KMS-11 (cell line): ENCODE measurements around the gene SCARB1.

Source experiments
- H2AFZ ChIP-seq: fragments of 200-600 bp; sonication (generic); 2 replicates; pipeline ENCODE4 v1.6.1; 2016; ENCODE audit warnings: antibody characterized with exemption, mixed run types, low read depth
- H3K27ac ChIP-seq: fragments of 200-600 bp; sonication (generic); 2 replicates; pipeline ENCODE4 v1.6.1; 2016; ENCODE audit warnings: mild to moderate bottlenecking, mixed run types
- H3K27me3 ChIP-seq: fragments of 200-600 bp; sonication (generic); 2 replicates; pipeline ENCODE4 v1.6.1; 2017; ENCODE audit warnings: mild to moderate bottlenecking, low read depth, mixed run types, moderate library complexity; ENCODE audit not compliant: insufficient read depth
- H3K36me3 ChIP-seq: fragments of 200-600 bp; sonication (generic); 2 replicates; pipeline ENCODE4 v1.6.1; 2017; ENCODE audit warnings: mild to moderate bottlenecking, mixed run types; ENCODE audit not compliant: insufficient read depth
- H3K4me1 ChIP-seq: fragments of 200-600 bp; sonication (generic); 2 replicates; pipeline ENCODE4 v1.6.1; 2016; ENCODE audit warnings: mild to moderate bottlenecking, low read depth, mixed run types; ENCODE audit not compliant: poor library complexity, severe bottlenecking
- H3K4me2 ChIP-seq: fragments of 200-600 bp; sonication (generic); 2 replicates; pipeline ENCODE4 v1.7.0; 2016; ENCODE audit warnings: mild to moderate bottlenecking, mixed run types
- H3K4me3 ChIP-seq: fragments of 200-600 bp; sonication (generic); IDR thresholded peaks from 2 replicates; pipeline ENCODE4 v1.6.1; 2017; ENCODE audit warnings: low read depth, low read length, mixed read lengths; ENCODE audit not compliant: insufficient read depth
- H3K79me2 ChIP-seq: fragments of 200-600 bp; sonication (generic); 2 replicates; pipeline ENCODE4 v1.6.1; 2016; ENCODE audit warnings: low read depth, mixed run types; ENCODE audit not compliant: insufficient read depth
- H3K9ac ChIP-seq: fragments of 200-600 bp; sonication (generic); 2 replicates; pipeline ENCODE4 v1.6.1; 2016; ENCODE audit warnings: mild to moderate bottlenecking, mixed run types
- H4K20me1 ChIP-seq: fragments of 200-600 bp; sonication (generic); 2 replicates; pipeline ENCODE4 v1.6.1; 2016; ENCODE audit warnings: mild to moderate bottlenecking, mixed run types; ENCODE audit not compliant: insufficient read depth
- TF ChIP-seq, protein P1 (sequence below): fragments of 200-600 bp; sonication (generic); conservative IDR thresholded peaks from 2 replicates; pipeline ENCODE4 v1.6.1; 2017; ENCODE audit warnings: low read depth, mild to moderate bottlenecking, antibody characterized with exemption, low read length, moderate library complexity, mixed read lengths

Gene SCARB1

DNA sequence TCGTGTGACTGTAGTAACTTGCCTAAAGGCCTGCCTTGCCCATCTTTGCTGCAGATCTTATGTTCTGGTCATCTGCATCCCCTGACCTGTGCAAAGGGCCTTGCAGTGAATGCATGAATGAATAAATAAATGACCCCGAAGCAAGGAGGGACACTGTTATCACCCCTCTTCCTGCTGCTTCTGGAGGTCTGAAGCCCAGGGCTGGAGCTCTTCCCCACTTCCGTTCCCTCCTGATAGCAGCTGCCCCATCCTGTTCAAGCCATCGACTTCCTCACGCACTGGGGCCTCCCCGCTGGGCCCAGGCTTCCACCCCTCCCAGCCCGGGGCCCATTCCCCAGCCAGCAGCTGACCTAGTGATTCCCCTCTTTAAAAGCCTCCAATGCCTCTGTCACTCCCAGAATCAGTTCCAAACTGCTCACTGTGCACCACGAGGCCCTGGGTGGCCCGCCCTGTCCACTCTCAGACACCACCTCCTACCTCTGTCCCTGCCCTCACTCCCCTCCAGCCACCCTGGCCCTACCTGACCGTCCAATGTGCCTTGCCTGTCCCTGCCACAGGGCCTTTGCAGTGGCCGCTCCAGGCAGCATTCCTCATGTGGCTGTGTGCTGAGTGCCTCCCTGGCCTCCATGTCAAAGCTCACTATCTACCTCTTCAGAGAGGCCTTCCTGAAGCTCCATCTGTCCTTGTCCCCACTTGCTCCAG is 78.6 kb downstream of the SCARB1 start:
- no peaks in the 10 kb centered on the region for H4K20me1 ChIP-seq
- no peak overlapping the region for H3K4me3 ChIP-seq
- H3K27ac ChIP-seq, result no peak overlapping the region
- H3K4me1 ChIP-seq, result no peaks in the 10 kb centered on the region
- TF ChIP-seq, protein P1, sequence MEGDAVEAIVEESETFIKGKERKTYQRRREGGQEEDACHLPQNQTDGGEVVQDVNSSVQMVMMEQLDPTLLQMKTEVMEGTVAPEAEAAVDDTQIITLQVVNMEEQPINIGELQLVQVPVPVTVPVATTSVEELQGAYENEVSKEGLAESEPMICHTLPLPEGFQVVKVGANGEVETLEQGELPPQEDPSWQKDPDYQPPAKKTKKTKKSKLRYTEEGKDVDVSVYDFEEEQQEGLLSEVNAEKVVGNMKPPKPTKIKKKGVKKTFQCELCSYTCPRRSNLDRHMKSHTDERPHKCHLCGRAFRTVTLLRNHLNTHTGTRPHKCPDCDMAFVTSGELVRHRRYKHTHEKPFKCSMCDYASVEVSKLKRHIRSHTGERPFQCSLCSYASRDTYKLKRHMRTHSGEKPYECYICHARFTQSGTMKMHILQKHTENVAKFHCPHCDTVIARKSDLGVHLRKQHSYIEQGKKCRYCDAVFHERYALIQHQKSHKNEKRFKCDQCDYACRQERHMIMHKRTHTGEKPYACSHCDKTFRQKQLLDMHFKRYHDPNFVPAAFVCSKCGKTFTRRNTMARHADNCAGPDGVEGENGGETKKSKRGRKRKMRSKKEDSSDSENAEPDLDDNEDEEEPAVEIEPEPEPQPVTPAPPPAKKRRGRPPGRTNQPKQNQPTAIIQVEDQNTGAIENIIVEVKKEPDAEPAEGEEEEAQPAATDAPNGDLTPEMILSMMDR, result no peak
- no peaks in the 10 kb centered on the region for H3K79me2 ChIP-seq
- H3K27me3 ChIP-seq, result no peaks in the 10 kb centered on the region
- H3K36me3 ChIP-seq, result no peaks in the 10 kb centered on the region
- H3K4me2 ChIP-seq, result no peak overlapping the region
- H3K9ac ChIP-seq, result no peak overlapping the region
- no peak overlapping the region for H2AFZ ChIP-seq

DNA sequence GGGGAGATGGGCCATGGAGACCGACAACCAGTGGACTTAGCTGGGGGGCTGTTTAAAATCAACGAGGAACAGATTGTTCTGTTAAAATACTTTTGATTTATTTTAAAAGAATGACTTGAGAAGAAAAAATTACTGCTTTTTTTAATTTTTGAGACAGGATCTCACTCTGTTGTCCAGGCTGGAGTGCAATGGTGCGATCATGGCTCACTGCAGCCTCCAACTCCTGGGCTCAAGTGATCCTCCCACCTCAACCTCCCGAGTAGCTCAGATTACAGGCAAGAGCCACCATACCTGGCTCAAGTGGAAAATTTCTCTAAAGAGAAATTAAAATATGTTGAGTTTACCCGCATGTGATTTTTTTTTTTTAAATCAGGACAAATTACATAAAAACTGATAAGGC is 80.6 kb downstream of the SCARB1 start:
- H3K36me3 ChIP-seq, result no peaks in the 10 kb centered on the region
- H3K9ac ChIP-seq, result no peak overlapping the region
- TF ChIP-seq, protein P1, result no peak
- no peaks in the 10 kb centered on the region for H3K4me1 ChIP-seq
- no peaks in the 10 kb centered on the region for H4K20me1 ChIP-seq
- H3K79me2 ChIP-seq, result no peaks in the 10 kb centered on the region
- H3K4me2 ChIP-seq, result no peak overlapping the region
- H2AFZ ChIP-seq, result no peak overlapping the region
- H3K27ac ChIP-seq, result no peak overlapping the region
- H3K4me3 ChIP-seq, result no peak overlapping the region
- no peaks in the 10 kb centered on the region for H3K27me3 ChIP-seq

DNA sequence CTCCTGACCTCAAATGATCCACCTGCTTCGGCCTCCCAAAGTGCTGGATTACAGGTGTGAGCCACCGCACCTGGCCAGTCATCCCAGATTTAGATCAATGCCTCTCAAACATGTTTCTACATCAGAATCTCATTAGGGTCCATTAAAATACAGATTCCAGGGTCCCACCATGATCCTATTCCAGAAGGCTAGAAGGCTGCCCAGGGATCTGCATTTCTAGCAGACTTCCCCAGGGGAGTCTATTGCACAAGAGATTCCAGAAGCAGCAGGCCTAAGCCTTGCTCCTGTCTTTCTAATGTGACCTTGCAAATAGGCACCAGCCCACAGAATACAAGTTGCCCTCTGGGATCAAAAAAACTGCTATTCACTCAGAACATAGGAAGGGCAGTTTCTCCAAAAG is 81.5 kb downstream of the SCARB1 start:
- TF ChIP-seq, protein P1, result no peak
- no peak overlapping the region for H3K9ac ChIP-seq
- no peak overlapping the region for H3K4me2 ChIP-seq
- no peaks in the 10 kb centered on the region for H3K36me3 ChIP-seq
- H3K79me2 ChIP-seq, result no peaks in the 10 kb centered on the region
- H4K20me1 ChIP-seq, result no peaks in the 10 kb centered on the region
- H2AFZ ChIP-seq, result no peak overlapping the region
- H3K4me1 ChIP-seq, result peaks cover 8% of the 10 kb centered on the region
- no peak overlapping the region for H3K27ac ChIP-seq
- no peak overlapping the region for H3K4me3 ChIP-seq
- H3K27me3 ChIP-seq, result no peaks in the 10 kb centered on the region

DNA sequence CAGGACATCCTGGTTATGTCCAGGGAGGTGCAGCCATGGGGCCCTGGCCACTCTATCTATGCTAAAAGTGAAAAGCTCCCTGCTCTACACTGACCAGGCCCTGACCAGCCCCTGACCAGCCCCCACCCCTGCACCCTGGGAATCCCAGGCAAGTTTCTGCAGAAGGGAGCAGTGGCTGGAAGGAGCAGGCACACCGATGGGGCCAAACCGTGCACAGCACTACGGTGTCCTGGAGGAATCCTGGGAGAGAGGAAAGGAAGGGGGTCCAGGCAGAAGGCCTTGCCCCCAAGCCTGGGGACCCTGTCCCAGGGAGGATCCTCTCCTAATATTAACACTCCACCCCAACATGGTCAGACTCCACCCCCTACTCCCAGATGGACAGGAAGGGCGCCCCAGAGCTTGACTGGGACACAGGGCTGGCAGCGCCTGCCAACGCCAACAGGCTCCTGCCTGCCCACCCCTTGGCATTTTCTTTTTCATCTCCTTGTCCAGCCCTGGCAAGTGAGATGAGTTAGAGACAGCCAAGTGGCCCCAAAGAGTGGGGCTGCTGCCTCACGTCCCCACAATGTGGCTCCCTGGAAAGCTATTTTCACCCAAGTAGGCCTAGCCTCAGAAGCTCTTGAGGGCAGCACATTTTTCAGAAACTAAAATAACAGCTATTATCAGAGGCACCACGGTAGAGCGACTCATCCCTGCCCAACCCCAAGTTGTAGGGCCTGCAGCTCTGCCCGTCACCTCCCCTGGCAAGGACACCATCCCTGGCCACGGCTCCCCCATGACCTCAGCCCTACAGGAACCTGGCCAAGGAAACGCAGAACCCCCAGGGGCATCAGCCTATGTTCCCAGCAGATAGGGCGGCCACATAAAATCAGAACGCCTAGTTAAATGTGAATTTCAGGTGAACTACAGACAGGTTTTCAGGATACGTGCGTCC is 82.6 kb downstream of the SCARB1 start:
- Histone ChIP-seq H3K27me3 (no peaks in the 10 kb centered on the region), H3K79me2 (no peaks in the 10 kb centered on the region), H3K4me2 (no peak overlapping the region), H3K36me3 (no peaks in the 10 kb centered on the region), H3K27ac (no peak overlapping the region), H2AFZ (no peak overlapping the region), H3K9ac (no peak overlapping the region), H3K4me1 (peaks cover 20% of the 10 kb centered on the region), H4K20me1 (no peaks in the 10 kb centered on the region), H3K4me3 (no peak overlapping the region)
- TF ChIP-seq, protein P1, result no peak
